ENCODE measurements around the gene TTLL11. TPM values are rescaled to one million over a fixed set of nuclear protein-coding genes. Genes with fewer than 3 reads are reported as not detected.

Gene TTLL11
- total RNA-seq, 1 experiment from 2014 or later: 1.5 TPM

GRCh38 chr9:121991307-121991661 is 101.8 kb downstream of the TTLL11 start:
- H3K4ac ChIP-seq (ENCODE audit: low read depth, low read length): no peak overlapping the region
- H3K9me3 Mint-ChIP-seq: no peaks in the 10 kb centered on the region
- H3K14ac ChIP-seq (ENCODE audit: insufficient read depth, low read length): no peak overlapping the region
- no peaks in the 10 kb centered on the region for H3K79me1 ChIP-seq (ENCODE audit: insufficient read depth, low read depth, low read length, poor library complexity, severe bottlenecking)
- no peaks in the 10 kb centered on the region for H3K36me3 Mint-ChIP-seq (ENCODE audit: insufficient read depth in 1 of 3, low read depth in 3 of 3)
- H4K5ac ChIP-seq (ENCODE audit: insufficient read length, low read depth, low read length): no peak overlapping the region
- H3K4me3 Mint-ChIP-seq: no peak overlapping the region
- H3K9me3 ChIP-seq (ENCODE audit: control insufficient read depth, low read depth, low read length): no peaks in the 10 kb centered on the region
- H2BK120ac ChIP-seq (ENCODE audit: low read depth, low read length, poor library complexity, severe bottlenecking): no peak overlapping the region
- no peak for DNase-seq
- H3K9ac ChIP-seq (ENCODE audit: extremely low read depth, insufficient read length, low read length): no peak overlapping the region
- no peak overlapping the region for H3K23ac ChIP-seq (ENCODE audit: insufficient read length, low read depth, low read length)
- no peaks in the 10 kb centered on the region for H3K27me3 ChIP-seq (ENCODE audit: insufficient read depth, low read length)
- no peak overlapping the region for H2BK15ac ChIP-seq (ENCODE audit: low read depth, low read length)
- H4K91ac ChIP-seq (ENCODE audit: insufficient read length, low read depth, low read length): no peak overlapping the region
- no peak for TF ChIP-seq CTCF (conservative IDR thresholded peaks at IDR 0.05)
- H3K79me2 ChIP-seq (ENCODE audit: insufficient read depth, low read length): no peaks in the 10 kb centered on the region
- no peak overlapping the region for H2AK5ac ChIP-seq (ENCODE audit: insufficient read length, low read length)
- no peak overlapping the region for H3K27ac ChIP-seq (ENCODE audit: insufficient read length, low read depth, low read length)
- no peak overlapping the region for H3T11ph ChIP-seq (ENCODE audit: low read length)
- no peak overlapping the region for H3K27ac Mint-ChIP-seq
- H2BK12ac ChIP-seq (ENCODE audit: insufficient read length, low read depth, low read length): no peak overlapping the region
- no peaks in the 10 kb centered on the region for H4K20me1 ChIP-seq (ENCODE audit: control insufficient read depth, insufficient read depth, insufficient read length)
- no peaks in the 10 kb centered on the region for H3K23me2 ChIP-seq (ENCODE audit: insufficient read length, low read depth, low read length, poor library complexity, severe bottlenecking)
- no peaks in the 10 kb centered on the region for H3K4me1 ChIP-seq (ENCODE audit: insufficient read depth, low read length)
- H2AFZ ChIP-seq (ENCODE audit: low read length): no peak overlapping the region
- peaks cover 34% of the 10 kb centered on the region for H3K27me3 Mint-ChIP-seq (ENCODE audit: low read depth)
- H2BK5ac ChIP-seq (ENCODE audit: insufficient read length, low read length): no peak overlapping the region
- H2BK20ac ChIP-seq (ENCODE audit: low read depth, low read length, poor library complexity, severe bottlenecking): no peak overlapping the region
- H3K4me2 ChIP-seq (ENCODE audit: insufficient read depth, insufficient read length, low read length): no peak overlapping the region
- H3K56ac ChIP-seq (ENCODE audit: insufficient read length, low read depth, low read length): no peak overlapping the region
- H3K4me1 Mint-ChIP-seq: peaks cover 0 to 2% of the 10 kb centered on the region in 2 experiments; a peak in 1 of 4 replicates
- H3K18ac ChIP-seq (ENCODE audit: insufficient read length, low read depth, low read length): no peak overlapping the region
- no CpG with 5 or more reads among the region's 4 CpGs for WGBS (ENCODE audit: extremely low coverage, insufficient read length, low lambda C conversion rate)
- H4K8ac ChIP-seq (replicated peaks; ENCODE audit: insufficient read length, low read depth, low read length): no peak overlapping the region

All from H9 (cell line).